Adipocyte (in vitro differentiated cells): Measurements from ENCODE around the gene DUS4L.
"Not testable (repeated sequence)": the region's sequence is repeated elsewhere in the genome, so short reads cannot be mapped to it uniquely, and the experiment has no call there.

Experiments used
- DNase-seq: peaks from one replicate; pipeline ENCODE4 v3.0.0-alpha.2; 2015; ENCODE audit warnings: low read depth
- H3K27me3 ChIP-seq: replicated peaks from 2 replicates; pipeline ENCODE4 v1.7.0; 2013; ENCODE audit warnings: mild to moderate bottlenecking, low read length, moderate library complexity; ENCODE audit not compliant: control insufficient read depth, insufficient read depth
- H3K36me3 ChIP-seq: 2 replicates; pipeline ENCODE4 v1.7.0; 2013; ENCODE audit warnings: low read length, mild to moderate bottlenecking, moderate library complexity; ENCODE audit not compliant: control insufficient read depth, insufficient read depth, severe bottlenecking
- H3K4me1 ChIP-seq: 2 replicates; pipeline ENCODE4 v1.7.0; 2013; ENCODE audit warnings: mild to moderate bottlenecking, low read length, moderate library complexity; ENCODE audit not compliant: control insufficient read depth, insufficient read depth
- H3K4me3 ChIP-seq: 2 replicates; pipeline ENCODE4 v1.7.0; 2013; ENCODE audit warnings: mild to moderate bottlenecking, low read length, moderate library complexity
- H3K9ac ChIP-seq: 2 replicates; pipeline ENCODE4 v1.7.0; 2013; ENCODE audit warnings: mild to moderate bottlenecking, low read length, moderate library complexity
- H3K9me3 ChIP-seq: 2 replicates; pipeline ENCODE4 v1.7.0; 2013; ENCODE audit warnings: mild to moderate bottlenecking, low read length, moderate library complexity; ENCODE audit not compliant: control insufficient read depth

The DUS4L gene

DNA sequence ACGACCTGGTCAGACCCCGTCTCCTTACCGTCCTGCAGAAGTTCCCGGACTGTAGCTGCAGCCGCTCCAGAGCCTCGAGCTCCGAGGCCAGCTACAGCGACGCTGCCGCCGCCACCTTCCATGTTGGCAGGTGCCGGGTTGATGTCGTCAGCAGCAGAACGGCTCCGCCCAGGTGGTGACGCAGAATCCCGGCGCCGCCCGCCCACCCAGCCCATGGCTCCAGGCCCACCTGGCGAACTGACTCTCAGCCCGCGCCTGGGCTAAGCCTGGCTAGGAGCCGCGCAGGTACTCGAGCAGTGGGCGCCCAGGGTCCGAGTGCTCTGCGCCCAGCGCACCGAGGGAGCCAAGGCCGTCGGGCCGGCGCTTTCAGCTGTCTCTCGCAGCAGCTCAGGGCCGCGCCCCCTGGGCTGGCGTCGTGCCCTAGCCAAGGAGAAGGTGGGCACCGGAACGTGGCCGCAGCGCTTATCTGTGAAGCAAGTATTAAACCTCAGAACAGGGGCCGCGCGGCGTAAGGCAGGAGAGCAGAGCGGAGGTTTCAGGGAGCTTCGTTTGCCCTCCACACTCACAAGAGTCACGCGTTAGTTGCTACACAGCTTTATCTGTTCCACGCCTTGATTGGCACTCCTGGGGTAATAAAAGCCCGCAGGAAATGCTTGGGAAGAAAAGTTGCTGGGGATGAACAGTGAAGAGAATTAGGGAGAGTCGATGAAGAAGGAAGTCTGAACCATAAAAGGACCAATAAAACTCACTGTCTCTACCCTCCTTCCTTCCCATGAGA, at the start of gene DUS4L, which contains the start of gene COG5:
DUS4L (plus strand) TSS at position 197 of the 778 bp plus-strand sequence. CDS start 3,100 bp downstream, outside the sequence.
COG5 (minus strand) TSS at position 146 of the 778 bp plus-strand sequence; CDS start at position 122, 24 bp downstream.
- H3K27me3 ChIP-seq: no peaks in the 10 kb centered on the region
- peak within 1 kb of the TSS; percentile 93 for H3K9ac ChIP-seq
- peaks cover 42% of the 10 kb centered on the region for H3K4me1 ChIP-seq
- peak within 1 kb of the TSS; percentile 97 for H3K4me3 ChIP-seq
- DNase-seq: peak; percentile 91
- no peaks in the 10 kb centered on the region for H3K36me3 ChIP-seq
- H3K9me3 ChIP-seq: no peaks in the 10 kb centered on the region

DNA sequence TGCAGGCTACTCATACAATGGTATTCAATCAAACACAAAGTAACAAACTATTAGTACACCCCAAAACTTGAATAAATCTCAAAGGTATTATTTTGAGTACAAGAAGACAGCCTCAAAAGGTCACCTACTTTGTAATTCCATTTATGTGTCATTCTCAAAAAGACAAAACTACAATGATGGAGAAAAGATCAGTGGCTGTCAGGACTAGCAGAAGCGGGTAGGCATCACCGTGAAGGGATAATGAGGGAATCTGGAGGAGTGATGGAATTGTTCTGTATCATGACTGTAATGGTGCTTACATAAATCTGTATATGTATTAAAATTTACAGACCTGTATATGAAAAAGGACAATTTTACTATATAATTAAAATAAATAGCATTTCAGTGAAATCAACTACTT, 37.1 kb upstream of the DUS4L start:
- no peak for DNase-seq
- Histone ChIP-seq H3K9ac (no peak overlapping the region), H3K27me3 (no peaks in the 10 kb centered on the region), H3K4me3 (no peak overlapping the region), H3K36me3 (peaks cover 15% of the 10 kb centered on the region), H3K4me1 (peaks cover 4% of the 10 kb centered on the region), H3K9me3 (no peaks in the 10 kb centered on the region)

GRCh38 chr7:107527196-107527595, 36.6 kb upstream of the DUS4L start:
- no peaks in the 10 kb centered on the region for H3K27me3 ChIP-seq
- H3K36me3 ChIP-seq: peaks cover 15% of the 10 kb centered on the region
- no peaks in the 10 kb centered on the region for H3K9me3 ChIP-seq
- DNase-seq: no peak
- no peak overlapping the region for H3K9ac ChIP-seq
- H3K4me1 ChIP-seq: peaks cover 4% of the 10 kb centered on the region
- no peak overlapping the region for H3K4me3 ChIP-seq

GRCh38 chr7:107528461-107528860, 35.3 kb upstream of the DUS4L start:
- DNase-seq: peak; percentile 60
- H3K36me3 ChIP-seq: peaks cover 15% of the 10 kb centered on the region
- H3K4me1 ChIP-seq: peaks cover 4% of the 10 kb centered on the region
- no peak overlapping the region for H3K9ac ChIP-seq
- no peak overlapping the region for H3K4me3 ChIP-seq
- H3K9me3 ChIP-seq: no peaks in the 10 kb centered on the region
- no peaks in the 10 kb centered on the region for H3K27me3 ChIP-seq

DNA sequence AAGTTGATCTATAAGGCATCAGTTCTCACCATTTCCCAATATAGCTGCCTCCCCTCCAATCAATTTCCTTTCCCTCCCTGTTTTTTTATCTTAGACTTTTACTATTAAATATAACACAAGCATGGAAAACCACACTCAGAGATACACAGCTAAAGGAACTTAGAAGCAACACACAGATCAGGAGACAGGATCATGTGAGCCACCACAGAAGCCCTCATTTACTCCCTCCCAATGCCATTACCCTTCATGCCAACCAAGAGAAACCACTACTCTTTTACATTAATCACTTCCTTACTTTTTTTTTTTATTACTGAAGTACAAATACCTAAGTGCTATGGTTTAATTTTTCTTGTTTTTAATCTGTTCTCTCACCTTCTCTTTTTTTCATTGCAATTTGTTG, 33.0 kb upstream of the DUS4L start:
- H3K4me3 ChIP-seq: no peak overlapping the region
- no peaks in the 10 kb centered on the region for H3K9me3 ChIP-seq
- H3K4me1 ChIP-seq: peaks cover 4% of the 10 kb centered on the region
- peaks cover 11% of the 10 kb centered on the region for H3K36me3 ChIP-seq
- no peak for DNase-seq
- no peaks in the 10 kb centered on the region for H3K27me3 ChIP-seq
- no peak overlapping the region for H3K9ac ChIP-seq

GRCh38 chr7:107534139-107534538, 29.6 kb upstream of the DUS4L start:
- peaks cover 8% of the 10 kb centered on the region for H3K36me3 ChIP-seq
- H3K9ac ChIP-seq: no peak overlapping the region
- no peaks in the 10 kb centered on the region for H3K4me1 ChIP-seq
- H3K4me3 ChIP-seq: no peak overlapping the region
- DNase-seq: no peak
- no peaks in the 10 kb centered on the region for H3K27me3 ChIP-seq
- H3K9me3 ChIP-seq: no peaks in the 10 kb centered on the region

DNA sequence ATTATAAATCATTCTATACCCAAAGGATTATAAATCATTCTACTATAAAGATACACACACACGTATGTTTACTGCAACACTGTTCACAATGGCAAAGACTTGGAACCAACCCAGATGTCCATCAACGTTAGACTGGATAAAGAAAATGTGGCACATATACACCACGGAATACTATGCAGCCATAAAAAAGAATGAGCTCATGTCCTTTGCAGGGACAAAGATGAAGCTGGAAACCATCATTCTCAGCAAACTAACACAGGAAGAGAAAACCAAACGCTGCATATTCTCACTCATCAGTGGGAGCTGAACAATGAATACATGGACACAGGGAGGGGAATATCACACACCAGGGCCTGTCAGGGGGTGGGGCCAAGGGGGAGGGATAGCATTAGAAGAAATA, 26.5 kb upstream of the DUS4L start:
- H3K4me3 ChIP-seq: not testable (repeated sequence)

GRCh38 chr7:107538001-107538400, 25.8 kb upstream of the DUS4L start:
- DNase-seq: no peak
- H3K9ac ChIP-seq: no peak overlapping the region
- H3K36me3 ChIP-seq: peaks cover 27% of the 10 kb centered on the region
- H3K4me1 ChIP-seq: no peaks in the 10 kb centered on the region
- H3K9me3 ChIP-seq: no peaks in the 10 kb centered on the region
- H3K27me3 ChIP-seq: no peaks in the 10 kb centered on the region
- no peak overlapping the region for H3K4me3 ChIP-seq

More for the DNA sequence above, 26.5 kb upstream of the DUS4L start:
- H3K4me1 ChIP-seq, H3K9ac ChIP-seq, DNase-seq, H3K27me3 ChIP-seq, H3K9me3 ChIP-seq: not testable (repeated sequence)
- peaks cover 21% of the 10 kb centered on the region for H3K36me3 ChIP-seq

GRCh38 chr7:107543338-107543993, 20.3 kb upstream of the DUS4L start:
- no peak for DNase-seq
- no peak overlapping the region for H3K9ac ChIP-seq
- peaks cover 16% of the 10 kb centered on the region for H3K9me3 ChIP-seq
- H3K27me3 ChIP-seq: no peaks in the 10 kb centered on the region
- no peaks in the 10 kb centered on the region for H3K4me1 ChIP-seq
- no peak overlapping the region for H3K4me3 ChIP-seq
- H3K36me3 ChIP-seq: peaks cover 57% of the 10 kb centered on the region

DNA sequence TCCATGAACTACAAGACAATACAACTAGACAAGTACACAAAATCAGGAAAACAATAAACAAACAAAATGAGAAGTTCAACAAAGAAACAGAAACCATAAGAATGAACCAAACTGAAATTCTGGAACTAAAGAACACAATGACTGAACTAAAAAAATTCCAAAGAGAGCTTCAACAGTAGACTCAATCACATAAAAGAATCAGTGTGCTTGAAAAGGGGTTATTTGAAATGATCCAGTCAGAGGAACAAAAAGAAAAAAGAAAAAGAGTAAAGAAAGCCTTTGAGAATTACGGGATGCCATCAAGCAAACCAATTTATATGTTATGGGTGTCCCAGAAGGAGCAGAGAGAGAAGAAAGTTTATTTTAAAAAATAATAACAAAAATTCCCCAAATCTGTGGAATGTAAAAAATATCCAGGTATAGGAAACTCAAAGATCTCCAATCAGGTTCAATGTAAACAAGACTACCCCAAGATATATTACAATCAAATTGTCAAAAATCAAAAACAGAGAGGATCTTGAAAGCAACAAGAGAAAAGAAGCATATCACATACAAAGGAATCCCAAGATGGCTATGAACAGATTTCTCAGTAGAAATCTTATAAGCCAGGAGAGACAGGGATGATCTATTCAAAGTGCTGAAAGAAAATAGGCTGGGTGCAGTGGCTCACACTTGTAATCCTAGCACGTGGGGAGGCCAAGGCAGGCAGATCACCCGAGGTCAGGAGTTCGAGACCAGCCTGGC, 18.8 kb upstream of the DUS4L start:
- Histone ChIP-seq H3K4me3 (no peak overlapping the region), H3K9ac (no peak overlapping the region), H3K27me3 (no peaks in the 10 kb centered on the region), H3K36me3 (peaks cover 47% of the 10 kb centered on the region), H3K9me3 (peaks cover 16% of the 10 kb centered on the region), H3K4me1 (no peaks in the 10 kb centered on the region)
- no peak for DNase-seq

- Histone ChIP-seq H3K4me3 (no peak overlapping the region), H3K36me3 (peaks cover 41% of the 10 kb centered on the region)
These were observed 11.8 kb upstream of the DUS4L start for GRCh38 chr7:107551936-107552335.

More at GRCh38 chr7:107551936-107552335, 11.8 kb upstream of the DUS4L start:
- H3K27me3 ChIP-seq: no peaks in the 10 kb centered on the region
- DNase-seq: no peak
- no peaks in the 10 kb centered on the region for H3K9me3 ChIP-seq
- no peak overlapping the region for H3K9ac ChIP-seq
- H3K4me1 ChIP-seq: no peaks in the 10 kb centered on the region
